Stomach smooth muscle (tissue), 2 donors: ENCODE measurements around the gene ABHD6.
"Not testable (repeated sequence)": the region's sequence is repeated elsewhere in the genome, so short reads cannot be mapped to it uniquely, and the experiment has no call there.

Experiments
- H3K27ac ChIP-seq: one replicate; pipeline ENCODE4 v1.7.0; 2013; ENCODE audit warnings: mild to moderate bottlenecking, low read length, inconsistent platforms
- H3K27me3 ChIP-seq, 2 donors: one replicate each; pipeline ENCODE4 v1.7.0; 2013; ENCODE audit warnings: low read length in 2 of 2; ENCODE audit not compliant: insufficient read depth in 2 of 2, control insufficient read depth in 1 of 2
- H3K36me3 ChIP-seq, 2 donors: one replicate each; pipeline ENCODE4 v1.7.0; 2013; ENCODE audit warnings: low read length in 2 of 2; ENCODE audit not compliant: control insufficient read depth in 2 of 2, insufficient read depth in 2 of 2
- H3K4me1 ChIP-seq: one replicate; pipeline ENCODE4 v1.7.0; 2013; ENCODE audit warnings: low read length; ENCODE audit not compliant: control insufficient read depth, insufficient read depth
- H3K4me3 ChIP-seq, 2 donors: one replicate each; pipeline ENCODE4 v1.7.0; 2013; ENCODE audit warnings: low read length in 2 of 2
- H3K9ac ChIP-seq, 2 donors: one replicate each; pipeline ENCODE4 v1.7.0; 2013; ENCODE audit warnings: low read length in 2 of 2, mild to moderate bottlenecking in 1 of 2
- H3K9me3 ChIP-seq, 2 donors: one replicate each; pipeline ENCODE4 v1.7.0; 2013; ENCODE audit warnings: low read length in 2 of 2; ENCODE audit not compliant: control insufficient read depth in 2 of 2
- donor health status: healthy.
- donor health status: Pancreatic carcinoma.

ABHD6 gene

DNA sequence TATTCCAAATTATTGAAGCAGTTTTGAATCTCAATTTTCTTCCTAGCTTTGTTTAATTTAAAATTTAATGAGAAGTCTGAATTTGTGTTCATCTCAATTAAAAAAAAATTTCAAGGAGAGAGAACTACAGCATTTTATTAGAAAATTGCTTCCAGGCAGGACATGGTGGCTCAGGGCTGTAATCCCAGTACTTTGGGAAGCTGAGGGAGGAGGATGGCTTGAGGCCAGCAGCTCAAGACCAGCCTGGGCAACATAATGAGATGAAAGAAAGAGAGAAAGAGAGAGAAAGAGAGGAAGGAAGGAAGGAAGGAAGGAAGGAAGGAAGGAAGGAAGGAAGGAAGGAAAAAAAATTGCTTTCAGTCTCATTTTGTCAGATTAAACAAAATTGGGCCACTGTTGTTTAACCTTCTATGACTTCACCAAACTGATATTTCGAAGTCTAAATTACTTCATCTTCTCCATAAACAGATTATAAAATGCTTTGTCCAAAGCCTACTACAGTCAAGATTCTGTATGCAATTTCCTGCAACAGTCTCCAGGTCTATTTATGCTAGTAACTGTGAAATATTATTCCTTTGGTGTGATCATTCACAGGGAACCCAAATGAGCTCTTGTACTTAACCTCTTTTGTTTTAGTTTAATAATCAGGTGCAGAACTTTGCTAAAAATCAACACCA lies 6.6 kb upstream of the ABHD6 start:
- H3K27me3 ChIP-seq: peaks cover 0 to 2% of the 10 kb centered on the region in 2 donors
- H3K9me3 ChIP-seq: no peaks in the 10 kb centered on the region
- no peak overlapping the region for H3K9ac ChIP-seq
- no peaks in the 10 kb centered on the region for H3K4me1 ChIP-seq
- H3K27ac ChIP-seq: no peak overlapping the region
- H3K36me3 ChIP-seq: no peaks in the 10 kb centered on the region
- H3K4me3 ChIP-seq: no peak overlapping the region

DNA sequence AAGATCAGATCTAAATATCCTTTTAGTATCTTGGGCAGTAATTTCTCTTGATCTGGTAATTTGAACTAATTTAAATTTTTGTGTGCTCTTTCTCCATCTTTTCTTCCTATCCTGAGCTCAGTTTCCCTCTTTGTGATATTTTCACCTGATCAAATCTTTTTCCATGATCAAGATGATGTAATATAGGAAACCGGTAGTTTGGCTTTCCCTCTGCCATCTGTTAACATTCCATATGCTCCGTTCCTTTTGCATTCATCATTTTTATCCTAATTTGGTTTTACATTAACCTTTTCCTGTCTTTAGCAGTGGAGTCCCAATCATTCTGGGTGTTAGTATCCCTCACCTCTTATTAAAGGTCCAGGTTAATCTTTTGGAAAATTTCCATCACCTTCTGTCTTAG lies 5.9 kb upstream of the ABHD6 start:
- no peak overlapping the region for H3K27ac ChIP-seq

DNA sequence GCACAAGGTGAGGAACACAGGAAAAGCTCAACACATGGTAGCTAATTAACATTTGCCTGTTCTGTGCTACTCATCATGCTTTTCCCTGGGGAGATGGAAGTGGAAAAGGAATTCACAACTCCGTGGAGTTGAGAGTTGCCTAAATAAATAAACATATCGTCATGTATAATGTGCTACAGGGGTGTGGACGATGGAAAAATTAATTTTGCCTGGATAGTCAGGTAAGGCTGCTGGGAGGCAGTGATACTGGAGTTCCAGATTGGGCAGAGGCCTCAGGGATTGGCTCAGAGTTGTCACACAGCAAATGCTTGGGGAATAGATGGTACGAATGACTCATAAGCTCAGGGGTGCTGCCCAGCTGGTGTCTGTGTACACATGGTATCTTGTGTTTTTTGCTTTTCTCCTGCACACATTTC lies 3.1 kb upstream of the ABHD6 start:
- Histone ChIP-seq H3K4me1 (peaks cover 14% of the 10 kb centered on the region), H3K9ac (no peak overlapping the region), H3K4me3 (no peak overlapping the region), H3K27me3 (peaks cover 0 to 2% of the 10 kb centered on the region in 2 donors), H3K27ac (no peak overlapping the region), H3K9me3 (no peaks in the 10 kb centered on the region), H3K36me3 (no peaks in the 10 kb centered on the region)

More for the DNA sequence above, 5.9 kb upstream of the ABHD6 start:
- Histone ChIP-seq H3K27me3 (peaks cover 0 to 2% of the 10 kb centered on the region in 2 donors), H3K9me3 (no peaks in the 10 kb centered on the region), H3K9ac (no peak overlapping the region), H3K4me1 (peaks cover 2% of the 10 kb centered on the region), H3K4me3 (no peak overlapping the region), H3K36me3 (no peaks in the 10 kb centered on the region)

DNA sequence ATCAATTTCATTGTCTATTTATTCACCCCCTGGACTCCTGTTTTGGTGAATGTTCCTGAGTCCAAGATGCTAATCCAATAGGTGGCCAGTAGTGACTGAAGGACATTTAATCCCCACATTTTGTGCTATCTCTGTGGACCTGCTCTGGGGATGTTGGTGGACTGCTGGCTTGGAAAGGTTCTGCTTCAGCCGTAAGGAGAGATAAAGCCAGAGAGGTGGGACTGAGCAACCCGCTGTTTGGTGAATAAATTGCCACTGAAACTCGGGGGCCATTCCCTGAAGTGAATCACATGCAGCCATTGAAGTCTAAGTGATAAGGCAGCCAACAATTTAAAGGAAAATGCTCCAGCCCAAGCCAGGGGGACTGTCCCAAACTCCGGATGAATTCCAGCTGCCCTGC lies 1.6 kb upstream of the ABHD6 start:
- no peaks in the 10 kb centered on the region for H3K9me3 ChIP-seq
- no peaks in the 10 kb centered on the region for H3K36me3 ChIP-seq
- peaks cover 0 to 2% of the 10 kb centered on the region in 2 donors for H3K27me3 ChIP-seq
- no peak overlapping the region for H3K27ac ChIP-seq
- no peak overlapping the region for H3K4me3 ChIP-seq
- peaks cover 14% of the 10 kb centered on the region for H3K4me1 ChIP-seq
- no peak overlapping the region for H3K9ac ChIP-seq

DNA sequence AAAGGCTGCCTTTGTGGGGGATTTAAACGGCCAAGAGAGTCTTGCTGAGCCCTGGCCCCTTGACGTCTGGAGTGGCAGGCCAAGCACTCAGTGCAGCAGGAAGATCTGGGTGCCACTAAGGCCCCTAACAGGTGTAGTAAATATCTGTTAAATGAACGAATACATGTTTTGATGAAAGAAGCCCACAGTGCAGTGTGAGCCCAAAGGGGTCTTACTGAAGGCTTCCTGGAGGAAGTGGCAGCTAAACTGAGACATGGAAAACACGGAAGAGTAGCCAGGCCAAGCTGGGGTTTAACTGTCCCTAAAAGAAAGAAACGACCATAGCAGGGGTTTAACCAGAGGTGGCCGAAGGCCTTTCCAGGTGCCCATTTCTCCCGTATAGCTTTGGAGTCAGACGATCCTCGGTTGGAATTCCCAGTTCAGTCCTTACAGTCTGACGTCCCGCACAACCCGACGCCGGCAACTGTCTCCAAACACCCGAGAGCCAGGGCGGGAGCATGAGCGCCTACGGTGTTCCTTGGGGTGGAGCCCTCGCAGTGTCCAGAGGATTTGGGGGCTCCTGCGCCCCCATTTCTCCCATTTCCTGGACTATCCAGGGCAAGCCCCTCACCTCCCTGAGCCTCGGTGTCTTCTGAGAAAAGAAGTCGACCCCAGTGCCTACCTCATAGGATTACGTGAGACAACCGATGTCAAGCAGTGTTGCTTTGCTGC lies 910 bp upstream of the ABHD6 start:
- peak overlapping the region; percentile 6 for H3K27ac ChIP-seq
- H3K9me3 ChIP-seq: no peaks in the 10 kb centered on the region
- H3K9ac ChIP-seq: peak overlapping the region; percentile 87 to 89
- no peaks in the 10 kb centered on the region for H3K36me3 ChIP-seq
- H3K4me3 ChIP-seq: peak overlapping the region; percentile 89 to 93
- peaks cover 0 to 2% of the 10 kb centered on the region in 2 donors for H3K27me3 ChIP-seq
- H3K4me1 ChIP-seq: peaks cover 14% of the 10 kb centered on the region

DNA sequence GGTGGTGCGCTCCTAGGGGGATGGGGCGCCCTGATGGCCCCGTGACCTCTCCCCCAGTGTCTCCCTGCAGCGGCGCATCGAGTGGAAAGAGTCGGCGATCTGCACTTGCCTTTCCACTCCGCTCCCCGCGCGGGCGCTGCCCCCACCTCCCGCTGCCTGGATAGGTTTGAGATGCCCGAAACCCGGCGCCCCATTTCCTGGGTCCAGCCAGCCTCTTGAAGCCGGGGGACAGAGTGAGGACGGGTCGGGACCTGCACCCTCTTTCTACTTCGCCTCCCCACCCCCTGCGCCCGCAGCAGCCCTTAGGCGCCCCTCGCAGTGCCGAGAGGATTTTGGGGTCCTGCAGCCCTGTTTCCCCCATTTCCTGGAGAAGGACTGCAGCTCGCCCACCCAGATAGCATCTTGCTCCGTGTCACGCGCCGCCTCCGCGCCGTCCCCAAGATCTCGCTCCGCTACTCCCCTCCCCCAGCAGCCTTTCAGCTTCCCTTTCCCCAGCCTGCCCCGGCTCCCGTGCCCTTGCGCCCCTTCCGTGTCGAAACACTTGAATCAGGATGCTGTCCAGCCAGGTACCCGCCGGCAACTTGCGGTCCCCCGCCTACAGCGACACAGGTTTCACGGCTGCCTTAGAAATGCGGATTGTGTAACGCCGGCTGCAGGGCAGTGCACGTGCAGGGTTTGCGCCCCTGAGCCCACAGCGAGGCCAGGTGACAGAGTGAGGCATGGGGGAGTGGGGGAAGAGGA lies 519 bp downstream of the ABHD6 start:
- Histone ChIP-seq H3K4me1 (peaks cover 14% of the 10 kb centered on the region), H3K27me3 (peaks cover 0 to 2% of the 10 kb centered on the region in 2 donors), H3K9me3 (no peaks in the 10 kb centered on the region), H3K27ac (no peak overlapping the region), H3K4me3 (peak overlapping the region; percentile 89 to 93), H3K36me3 (no peaks in the 10 kb centered on the region), H3K9ac (peak overlapping the region; percentile 67 to 68)

DNA sequence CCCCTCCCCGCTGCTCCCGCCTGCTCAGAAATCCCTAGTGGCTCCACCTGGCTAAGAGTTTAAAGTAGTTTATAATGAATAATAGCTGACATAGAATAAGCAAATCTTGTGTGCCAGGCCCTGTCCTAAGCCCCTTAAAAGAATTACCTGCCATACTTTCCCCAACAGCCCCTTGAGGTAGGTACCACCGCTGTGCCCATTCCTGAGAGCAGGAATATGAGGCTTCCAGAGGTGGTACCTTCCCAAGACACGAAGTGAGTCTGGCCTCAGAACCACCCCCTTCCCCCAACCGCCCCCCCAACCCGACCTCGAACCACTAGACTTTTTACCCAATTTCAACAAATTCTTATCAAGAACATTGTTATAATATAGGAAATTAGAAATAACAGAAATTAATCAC lies 1.2 kb downstream of the ABHD6 start:
- no peaks in the 10 kb centered on the region for H3K36me3 ChIP-seq
- no peaks in the 10 kb centered on the region for H3K9me3 ChIP-seq
- H3K27ac ChIP-seq: no peak overlapping the region
- H3K4me1 ChIP-seq: peaks cover 14% of the 10 kb centered on the region
- H3K9ac ChIP-seq: peak overlapping the region in 1 of 2 donors; percentile 67
- no peaks in the 10 kb centered on the region for H3K27me3 ChIP-seq
- H3K4me3 ChIP-seq: peak overlapping the region in 1 of 2 donors; percentile 89

DNA sequence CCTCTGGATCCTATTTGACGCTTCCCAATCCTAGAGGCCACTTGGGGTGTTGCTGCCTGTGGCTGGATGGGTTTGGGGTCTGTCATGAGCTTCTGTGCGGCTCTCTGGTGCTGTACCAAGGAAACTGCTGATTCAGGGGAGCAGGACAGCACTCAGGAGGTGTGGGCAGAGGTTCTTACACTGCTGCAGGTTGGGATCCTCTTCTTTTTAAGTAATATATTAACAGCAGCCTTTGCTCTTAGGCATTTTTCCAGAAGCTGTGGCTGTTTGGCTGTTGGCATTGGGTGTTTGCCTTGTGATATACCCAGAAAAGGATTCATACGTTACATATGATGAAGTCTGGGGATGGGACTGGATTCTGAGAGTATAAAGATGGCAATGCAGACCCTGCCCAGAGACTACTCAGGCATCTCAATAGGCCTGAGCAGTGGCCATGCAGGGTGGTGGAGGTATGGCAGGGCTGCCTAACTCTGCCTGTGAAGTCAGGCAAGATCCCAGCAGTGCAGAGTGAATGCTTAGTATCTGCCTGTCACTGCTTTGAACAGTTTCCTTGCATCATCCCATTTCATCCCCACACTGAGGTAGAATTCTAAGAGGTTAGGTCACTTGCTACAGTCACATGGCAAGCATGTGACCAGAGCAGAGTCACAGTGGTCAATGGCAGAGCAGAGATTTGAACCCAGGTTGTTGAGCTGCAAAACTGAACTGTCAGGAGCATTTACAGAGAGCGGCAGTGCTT lies 3.9 kb downstream of the ABHD6 start:
- Histone ChIP-seq H3K36me3 (no peaks in the 10 kb centered on the region), H3K27ac (no peak overlapping the region), H3K9me3 (no peaks in the 10 kb centered on the region), H3K4me1 (peaks cover 14% of the 10 kb centered on the region), H3K27me3 (no peaks in the 10 kb centered on the region), H3K4me3 (no peak overlapping the region), H3K9ac (no peak overlapping the region)

DNA sequence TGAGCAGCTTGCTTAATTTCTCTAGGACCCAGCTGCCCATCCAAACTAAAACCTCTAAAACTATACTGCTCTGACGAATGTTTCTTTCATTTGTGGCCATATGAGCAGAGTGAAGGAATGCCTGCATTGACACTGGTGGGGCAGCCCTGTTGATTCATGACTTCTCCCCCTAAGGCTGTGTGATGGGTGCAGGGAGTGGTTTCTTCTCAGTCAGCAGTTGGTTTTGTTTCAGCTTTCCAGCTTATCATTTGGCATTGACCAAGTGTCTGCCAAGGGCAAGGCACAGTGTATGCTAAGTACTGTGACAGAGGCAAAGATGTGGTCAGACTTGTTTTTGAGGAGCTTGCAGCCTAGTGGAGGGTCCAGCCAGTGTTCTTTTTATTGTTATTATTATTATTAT lies 4.7 kb downstream of the ABHD6 start:
- no peaks in the 10 kb centered on the region for H3K27me3 ChIP-seq
- H3K4me3 ChIP-seq: no peak overlapping the region
- no peak overlapping the region for H3K9ac ChIP-seq
- no peaks in the 10 kb centered on the region for H3K36me3 ChIP-seq
- H3K27ac ChIP-seq: no peak overlapping the region
- no peaks in the 10 kb centered on the region for H3K9me3 ChIP-seq
- peaks cover 9% of the 10 kb centered on the region for H3K4me1 ChIP-seq

DNA sequence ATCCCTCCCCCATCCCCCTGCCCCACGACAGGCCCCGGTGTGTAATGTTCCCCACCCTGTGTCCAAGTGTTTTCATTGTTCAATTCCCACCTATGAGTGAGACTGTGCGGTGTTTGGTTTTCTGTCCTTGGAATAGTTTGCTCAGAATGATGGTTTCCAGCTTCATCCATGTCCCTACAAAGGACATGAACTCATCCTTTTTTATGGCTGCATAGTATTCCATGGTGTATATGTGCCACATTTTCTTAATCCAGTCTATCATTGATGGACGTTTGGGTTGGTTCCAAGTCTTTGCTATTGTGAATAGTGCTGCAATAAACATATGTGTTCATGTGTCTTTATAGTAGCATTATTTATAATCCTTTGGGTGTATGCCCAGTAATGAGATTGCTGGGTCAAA lies 5.3 kb downstream of the ABHD6 start:
- H3K27ac ChIP-seq, H3K27me3 ChIP-seq, H3K4me1 ChIP-seq, H3K9me3 ChIP-seq, H3K36me3 ChIP-seq, H3K9ac ChIP-seq, H3K4me3 ChIP-seq: not testable (repeated sequence)
